HCT116 (cell line): Measurements from ENCODE around the gene TACC3.

ENCODE experiments used
- TF ChIP-seq, protein P1 (sequence below): IDR thresholded peaks from 2 replicates; pipeline ENCODE4 v1.6.1; 2012
- TF ChIP-seq, protein P2 (sequence below), 3 experiments: fragments of 200-600 bp in 1 of 3; sonication (generic) in 1 of 3; IDR thresholded peaks in 2 of 3; conservative IDR thresholded peaks in 1 of 3; 2 replicates each; pipeline ENCODE4 v1.5.1; 2012 to 2017; ENCODE audit warnings: low read depth in 2 of 3, low read length in 2 of 3, antibody characterized with exemption in 1 of 3, borderline replicate concordance in 1 of 3, control low read depth in 1 of 3, mild to moderate bottlenecking in 1 of 3, mixed read lengths in 1 of 3, mixed run types in 1 of 3, moderate library complexity in 1 of 3; ENCODE audit not compliant: insufficient read depth in 1 of 3

DNA sequence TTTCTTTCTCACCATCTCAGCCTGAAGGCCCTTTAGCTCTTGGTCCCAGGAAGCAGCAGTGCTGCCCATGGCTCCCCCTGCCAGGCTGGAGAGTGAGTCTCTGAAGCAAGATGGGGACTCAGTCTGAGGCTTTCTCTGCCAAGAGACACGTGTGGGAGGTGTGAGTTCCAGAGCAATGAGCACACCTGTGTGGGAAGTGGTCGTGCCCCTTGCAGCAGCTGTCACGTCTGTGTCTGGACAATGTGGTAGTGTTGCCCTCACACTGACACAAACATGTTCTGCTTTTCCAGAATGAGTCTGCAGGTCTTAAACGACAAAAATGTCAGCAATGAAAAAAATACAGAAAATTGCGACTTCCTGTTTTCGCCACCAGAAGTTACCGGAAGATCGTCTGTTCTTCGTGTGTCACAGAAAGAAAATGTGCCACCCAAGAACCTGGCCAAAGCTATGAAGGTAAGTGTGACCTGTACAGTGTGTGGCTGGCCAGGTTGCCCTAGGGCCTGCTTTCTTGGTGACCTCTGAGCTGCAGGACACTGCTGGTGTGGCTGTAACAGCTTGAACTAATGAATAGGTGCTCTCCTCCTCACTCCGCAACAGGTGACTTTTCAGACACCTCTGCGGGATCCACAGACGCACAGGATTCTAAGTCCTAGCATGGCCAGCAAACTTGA, 1.9 kb downstream of the TACC3 start:
- TF ChIP-seq, protein P1, sequence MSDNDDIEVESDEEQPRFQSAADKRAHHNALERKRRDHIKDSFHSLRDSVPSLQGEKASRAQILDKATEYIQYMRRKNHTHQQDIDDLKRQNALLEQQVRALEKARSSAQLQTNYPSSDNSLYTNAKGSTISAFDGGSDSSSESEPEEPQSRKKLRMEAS = no peak
- TF ChIP-seq, protein P2, sequence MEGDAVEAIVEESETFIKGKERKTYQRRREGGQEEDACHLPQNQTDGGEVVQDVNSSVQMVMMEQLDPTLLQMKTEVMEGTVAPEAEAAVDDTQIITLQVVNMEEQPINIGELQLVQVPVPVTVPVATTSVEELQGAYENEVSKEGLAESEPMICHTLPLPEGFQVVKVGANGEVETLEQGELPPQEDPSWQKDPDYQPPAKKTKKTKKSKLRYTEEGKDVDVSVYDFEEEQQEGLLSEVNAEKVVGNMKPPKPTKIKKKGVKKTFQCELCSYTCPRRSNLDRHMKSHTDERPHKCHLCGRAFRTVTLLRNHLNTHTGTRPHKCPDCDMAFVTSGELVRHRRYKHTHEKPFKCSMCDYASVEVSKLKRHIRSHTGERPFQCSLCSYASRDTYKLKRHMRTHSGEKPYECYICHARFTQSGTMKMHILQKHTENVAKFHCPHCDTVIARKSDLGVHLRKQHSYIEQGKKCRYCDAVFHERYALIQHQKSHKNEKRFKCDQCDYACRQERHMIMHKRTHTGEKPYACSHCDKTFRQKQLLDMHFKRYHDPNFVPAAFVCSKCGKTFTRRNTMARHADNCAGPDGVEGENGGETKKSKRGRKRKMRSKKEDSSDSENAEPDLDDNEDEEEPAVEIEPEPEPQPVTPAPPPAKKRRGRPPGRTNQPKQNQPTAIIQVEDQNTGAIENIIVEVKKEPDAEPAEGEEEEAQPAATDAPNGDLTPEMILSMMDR (IDR thresholded peaks at IDR 0.05 in 2 of 3, conservative IDR thresholded peaks at IDR 0.05 in 1 of 3; ENCODE audit: borderline replicate concordance in 1 of 3, insufficient read depth in 1 of 3, low read depth in 2 of 3, low read length in 2 of 3) = no peak
